Measurements from ENCODE around the gene BCAS4.
"Not testable (repeated sequence)": the region's sequence is repeated elsewhere in the genome, so short reads cannot be mapped to it uniquely, and the experiment has no call there.

The BCAS4 gene, protein sequence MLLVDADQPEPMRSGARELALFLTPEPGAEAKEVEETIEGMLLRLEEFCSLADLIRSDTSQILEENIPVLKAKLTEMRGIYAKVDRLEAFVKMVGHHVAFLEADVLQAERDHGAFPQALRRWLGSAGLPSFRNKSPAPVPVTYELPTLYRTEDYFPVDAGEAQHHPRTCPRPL

GRCh38 chr20:50794846-50795634, at the start of gene BCAS4:
Gene BCAS4 (plus strand): TSS chr20:50795061. CDS start chr20:50795084, 23 bp downstream.
- DNase-seq (ENCODE audit: insufficient read length, low spot score) (peak; percentile 77), FAIRE-seq (no peak)

DNA sequence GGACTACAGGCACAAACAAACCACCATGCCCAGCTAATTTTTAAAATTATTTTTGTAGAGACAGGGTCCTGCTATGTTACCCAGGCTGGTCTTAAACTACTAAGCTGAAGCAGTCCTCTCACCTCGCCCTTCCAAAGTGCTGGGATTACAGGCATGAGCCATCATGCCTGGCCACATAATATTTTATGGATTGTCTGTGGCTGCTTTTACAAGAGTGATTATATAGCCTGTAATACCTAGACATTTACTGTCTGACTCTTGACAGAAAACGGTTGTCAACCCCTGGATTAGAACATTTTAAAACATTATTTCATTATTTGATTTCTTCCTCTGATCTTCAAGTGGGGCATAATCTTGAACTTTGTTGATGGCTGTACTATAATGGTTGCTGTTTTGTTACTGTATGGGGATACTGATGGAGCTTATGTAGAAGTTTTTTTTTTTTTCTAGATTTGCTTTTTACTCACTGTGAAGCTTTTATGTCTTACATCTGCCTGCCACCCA, 49.2 kb upstream of the BCAS4 start:
- FAIRE-seq: no peak

DNA sequence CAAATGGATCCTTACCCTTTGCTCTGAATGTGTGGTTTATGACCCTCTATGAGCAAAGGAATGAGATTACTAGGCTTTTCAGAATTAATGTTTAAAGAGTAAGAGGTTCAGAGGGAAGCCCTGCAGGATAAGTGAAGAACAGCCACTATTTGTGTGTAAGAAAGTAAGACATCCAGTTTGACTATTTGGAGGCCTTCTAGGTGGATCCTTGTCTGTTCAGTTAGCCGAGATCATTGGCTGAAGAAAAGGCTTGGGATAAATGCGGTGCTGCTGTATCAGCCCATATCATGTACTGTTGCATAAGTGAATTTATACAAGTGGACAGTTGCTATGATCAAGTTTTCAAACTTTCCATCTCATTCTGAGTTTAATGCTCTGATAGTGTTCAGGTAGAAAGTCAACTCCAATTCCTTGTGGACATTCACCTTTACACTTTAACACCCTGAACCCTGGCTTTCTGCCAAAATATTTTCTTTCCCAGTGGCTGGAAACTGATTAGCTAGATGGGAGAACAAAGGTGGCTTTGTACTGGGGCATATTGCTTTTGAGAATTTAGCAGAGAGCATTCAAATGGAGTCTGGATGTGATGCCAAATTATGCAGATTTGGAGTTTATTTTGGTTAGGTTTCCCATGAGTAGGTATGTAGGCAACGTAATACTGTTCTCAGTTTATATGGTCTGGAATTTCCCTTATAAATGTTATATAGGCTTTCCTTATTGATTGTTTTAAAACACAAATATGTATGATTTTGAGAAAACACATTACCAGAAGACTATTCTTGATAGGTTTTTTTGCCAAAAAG, 48.5 kb upstream of the BCAS4 start:
- no peak for DNase-seq (ENCODE audit: insufficient read length, low spot score)

More for the DNA sequence above, 49.2 kb upstream of the BCAS4 start:
- no peak for DNase-seq (ENCODE audit: insufficient read length, low spot score)

GRCh38 chr20:50747275-50747674, 47.6 kb upstream of the BCAS4 start:
- FAIRE-seq (no peak), DNase-seq (ENCODE audit: insufficient read length, low spot score) (no peak)

More for the DNA sequence above, 48.5 kb upstream of the BCAS4 start:
- no peak for FAIRE-seq

GRCh38 chr20:50750145-50750671, 44.7 kb upstream of the BCAS4 start:
- DNase-seq (ENCODE audit: insufficient read length, low spot score) (no peak), FAIRE-seq (no peak)

- FAIRE-seq: no peak
- no peak for DNase-seq (ENCODE audit: insufficient read length, low spot score)
These were observed 41.7 kb upstream of the BCAS4 start for GRCh38 chr20:50753152-50753551.

GRCh38 chr20:50754420-50754819, 40.4 kb upstream of the BCAS4 start:
- DNase-seq (ENCODE audit: insufficient read length, low spot score): no peak
- FAIRE-seq: no peak

DNA sequence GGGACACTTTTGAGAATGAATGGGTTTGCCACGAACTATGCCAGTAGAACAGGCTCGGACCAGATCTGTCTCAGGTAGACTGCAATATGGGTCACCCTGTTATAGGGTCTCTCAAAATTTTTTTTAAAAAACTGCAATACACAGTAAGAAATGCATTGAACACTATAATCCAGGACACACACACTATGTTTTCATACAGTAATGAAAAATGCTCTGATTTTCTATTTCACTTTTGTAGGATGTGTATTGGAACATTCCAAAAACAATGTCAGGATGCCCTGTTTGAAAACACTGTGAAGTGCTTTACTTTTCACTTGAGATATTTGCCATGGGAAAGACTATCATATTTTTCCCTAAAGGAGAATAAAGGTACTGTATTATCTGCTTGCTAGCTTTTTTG, 38.4 kb upstream of the BCAS4 start:
- no peak for DNase-seq (ENCODE audit: insufficient read length, low spot score)
- FAIRE-seq: no peak

DNA sequence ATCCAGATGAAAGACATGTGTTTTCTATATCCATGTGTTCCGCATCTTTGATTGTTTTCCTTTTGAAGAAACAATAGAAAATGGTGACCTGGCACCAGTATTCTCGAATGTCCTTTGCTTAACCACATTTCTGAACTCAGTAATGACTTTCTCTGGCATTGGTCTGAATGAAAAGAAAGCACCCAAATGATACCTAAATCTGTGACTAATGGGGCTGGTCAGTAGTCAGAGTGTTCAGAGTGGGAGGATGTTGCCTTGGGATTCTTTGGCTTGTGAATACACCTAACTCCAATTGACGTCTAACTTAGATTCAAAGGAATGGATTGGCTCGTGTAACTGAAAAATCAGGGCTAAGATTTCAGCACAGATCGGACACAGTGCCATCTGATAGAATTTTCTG, 36.4 kb upstream of the BCAS4 start:
- FAIRE-seq (no peak), DNase-seq (ENCODE audit: insufficient read length, low spot score) (no peak)

DNA sequence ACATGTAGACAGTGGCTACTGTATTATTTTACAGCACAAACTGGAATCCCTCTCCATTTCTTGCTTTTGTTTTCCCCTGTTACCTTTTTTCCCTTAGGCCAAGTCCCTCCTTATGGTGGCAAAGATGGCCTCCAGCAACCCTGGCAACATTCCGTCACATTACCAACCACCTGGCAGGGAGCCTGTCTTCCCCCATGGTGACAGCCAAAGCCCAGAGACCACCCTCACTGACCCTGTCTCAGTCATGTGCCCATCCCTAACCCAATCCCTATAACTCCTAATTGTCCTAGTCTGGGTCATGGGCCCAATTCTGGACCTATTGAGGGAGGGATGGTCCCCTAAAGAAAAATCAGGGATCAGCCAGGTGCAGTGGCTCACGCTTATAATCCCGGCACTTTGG, 35.9 kb upstream of the BCAS4 start:
- DNase-seq (ENCODE audit: insufficient read length, low spot score) (no peak), FAIRE-seq (no peak)

- FAIRE-seq (no peak), DNase-seq (ENCODE audit: insufficient read length, low spot score) (no peak)
These were observed 35.2 kb upstream of the BCAS4 start for GRCh38 chr20:50759678-50760077.

- FAIRE-seq (no peak), DNase-seq (ENCODE audit: insufficient read length, low spot score) (no peak)
These were observed 32.8 kb upstream of the BCAS4 start for GRCh38 chr20:50762045-50762422.

- FAIRE-seq (no peak), DNase-seq (ENCODE audit: insufficient read length, low spot score) (no peak)
These were observed 32.2 kb upstream of the BCAS4 start for GRCh38 chr20:50762435-50763220.

GRCh38 chr20:50763550-50764458, 31.1 kb upstream of the BCAS4 start:
- not testable (repeated sequence) for FAIRE-seq; DNase-seq (ENCODE audit: insufficient read length, low spot score)

DNA sequence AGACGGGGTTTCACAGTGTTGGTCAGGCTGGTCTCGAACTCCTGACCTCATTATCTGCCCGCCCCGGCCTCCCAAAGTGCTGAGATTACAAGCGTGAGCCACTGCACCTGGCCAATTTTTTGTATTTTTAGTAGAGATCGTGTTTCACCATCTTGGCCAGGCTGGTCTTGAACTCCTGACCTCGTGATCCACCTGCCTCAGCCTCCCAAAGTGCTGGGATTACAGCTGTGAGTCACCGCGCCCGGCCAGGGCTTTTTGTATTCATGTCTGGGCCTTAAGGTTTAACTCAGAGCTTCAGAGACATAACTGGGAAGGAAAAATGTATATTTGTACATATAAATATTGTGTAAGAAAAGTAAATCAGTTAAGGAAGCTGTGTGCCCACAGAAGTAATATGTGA, 29.6 kb upstream of the BCAS4 start:
- FAIRE-seq: not testable (repeated sequence)

DNA sequence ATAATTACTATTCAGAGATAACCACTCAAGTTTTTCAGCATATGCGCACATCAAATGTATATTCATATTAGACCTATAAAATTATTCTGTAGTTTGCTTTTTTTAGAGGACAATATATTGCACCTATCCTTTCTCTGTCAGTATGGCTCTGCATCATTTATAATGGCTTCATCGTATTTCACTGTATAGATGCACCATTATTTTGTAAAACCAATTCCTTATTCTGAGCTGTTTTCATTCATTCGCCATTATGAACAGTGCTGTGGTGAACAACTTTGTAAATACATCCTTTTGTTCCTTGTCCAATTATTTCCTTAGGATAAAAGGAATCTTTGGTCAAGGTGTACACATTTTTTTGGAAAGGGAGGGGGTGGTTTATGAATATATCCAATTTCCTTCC, 29.2 kb upstream of the BCAS4 start:
- DNase-seq (ENCODE audit: insufficient read length, low spot score): no peak
- no peak for FAIRE-seq

More for the DNA sequence above, 29.6 kb upstream of the BCAS4 start:
- not testable (repeated sequence) for DNase-seq (ENCODE audit: insufficient read length, low spot score)

DNA sequence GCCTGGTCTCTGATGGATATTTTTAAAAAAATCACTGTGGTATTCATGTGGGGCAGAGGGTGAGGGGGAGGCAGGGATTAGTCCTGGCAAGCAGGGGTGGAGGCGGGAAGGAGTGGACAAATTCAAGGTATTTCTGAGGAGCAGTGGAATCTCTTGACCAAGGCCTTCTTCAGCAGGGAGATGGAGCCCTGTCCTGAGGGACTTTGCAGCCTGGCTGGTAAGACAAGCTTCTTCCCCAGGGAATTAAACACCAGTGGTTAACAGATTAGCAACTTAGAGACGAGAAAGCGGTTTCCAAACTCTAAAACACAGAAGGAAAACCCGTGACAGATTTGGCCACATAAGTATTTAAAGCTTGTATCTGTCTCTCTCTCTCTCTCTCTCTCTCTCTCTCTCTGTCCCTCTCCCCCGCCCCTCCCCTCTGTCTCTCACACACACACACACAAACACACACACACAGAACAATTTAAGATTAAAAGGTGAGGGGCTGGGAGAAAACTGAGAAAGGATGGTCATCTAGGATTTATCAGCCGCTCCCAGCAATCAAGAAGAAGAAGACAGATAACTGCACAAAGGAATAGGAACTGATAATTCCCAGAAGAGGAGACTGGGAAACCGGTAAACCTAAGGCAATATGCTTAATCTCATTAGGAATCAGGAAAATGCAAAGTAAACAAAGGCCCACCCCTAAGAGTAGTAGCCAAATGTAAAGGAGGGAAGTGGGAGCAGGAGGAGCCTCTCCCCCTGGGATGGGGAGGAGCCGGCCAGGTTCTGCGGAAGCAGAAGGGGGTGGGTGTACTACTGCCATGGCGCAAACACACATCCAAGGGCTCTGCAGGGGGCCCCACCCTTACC, 27.7 kb upstream of the BCAS4 start:
- not testable (repeated sequence) for FAIRE-seq

GRCh38 chr20:50768991-50769390, 25.9 kb upstream of the BCAS4 start:
- not testable (repeated sequence) for DNase-seq (ENCODE audit: insufficient read length, low spot score); FAIRE-seq

More for the DNA sequence above, 27.7 kb upstream of the BCAS4 start:
- DNase-seq (ENCODE audit: insufficient read length, low spot score): not testable (repeated sequence)
